KMS-11 (cell line): ENCODE results near the gene PAFAH1B1.

Experiments used
- H2AFZ ChIP-seq: fragments of 200-600 bp; sonication (generic); 2 replicates; pipeline ENCODE4 v1.6.1; 2016; ENCODE audit warnings: antibody characterized with exemption, mixed run types, low read depth
- H3K27ac ChIP-seq: fragments of 200-600 bp; sonication (generic); 2 replicates; pipeline ENCODE4 v1.6.1; 2016; ENCODE audit warnings: mild to moderate bottlenecking, mixed run types
- H3K27me3 ChIP-seq: fragments of 200-600 bp; sonication (generic); 2 replicates; pipeline ENCODE4 v1.6.1; 2017; ENCODE audit warnings: mild to moderate bottlenecking, low read depth, mixed run types, moderate library complexity; ENCODE audit not compliant: insufficient read depth
- H3K36me3 ChIP-seq: fragments of 200-600 bp; sonication (generic); 2 replicates; pipeline ENCODE4 v1.6.1; 2017; ENCODE audit warnings: mild to moderate bottlenecking, mixed run types; ENCODE audit not compliant: insufficient read depth
- H3K4me1 ChIP-seq: fragments of 200-600 bp; sonication (generic); 2 replicates; pipeline ENCODE4 v1.6.1; 2016; ENCODE audit warnings: mild to moderate bottlenecking, low read depth, mixed run types; ENCODE audit not compliant: poor library complexity, severe bottlenecking
- H3K4me2 ChIP-seq: fragments of 200-600 bp; sonication (generic); 2 replicates; pipeline ENCODE4 v1.7.0; 2016; ENCODE audit warnings: mild to moderate bottlenecking, mixed run types
- H3K4me3 ChIP-seq: fragments of 200-600 bp; sonication (generic); IDR thresholded peaks from 2 replicates; pipeline ENCODE4 v1.6.1; 2017; ENCODE audit warnings: low read depth, low read length, mixed read lengths; ENCODE audit not compliant: insufficient read depth
- H3K79me2 ChIP-seq: fragments of 200-600 bp; sonication (generic); 2 replicates; pipeline ENCODE4 v1.6.1; 2016; ENCODE audit warnings: low read depth, mixed run types; ENCODE audit not compliant: insufficient read depth
- H3K9ac ChIP-seq: fragments of 200-600 bp; sonication (generic); 2 replicates; pipeline ENCODE4 v1.6.1; 2016; ENCODE audit warnings: mild to moderate bottlenecking, mixed run types
- H4K20me1 ChIP-seq: fragments of 200-600 bp; sonication (generic); 2 replicates; pipeline ENCODE4 v1.6.1; 2016; ENCODE audit warnings: mild to moderate bottlenecking, mixed run types; ENCODE audit not compliant: insufficient read depth
- TF ChIP-seq, protein P1 (sequence below): fragments of 200-600 bp; sonication (generic); conservative IDR thresholded peaks from 2 replicates; pipeline ENCODE4 v1.6.1; 2017; ENCODE audit warnings: low read depth, mild to moderate bottlenecking, antibody characterized with exemption, low read length, moderate library complexity, mixed read lengths

PAFAH1B1 gene

DNA sequence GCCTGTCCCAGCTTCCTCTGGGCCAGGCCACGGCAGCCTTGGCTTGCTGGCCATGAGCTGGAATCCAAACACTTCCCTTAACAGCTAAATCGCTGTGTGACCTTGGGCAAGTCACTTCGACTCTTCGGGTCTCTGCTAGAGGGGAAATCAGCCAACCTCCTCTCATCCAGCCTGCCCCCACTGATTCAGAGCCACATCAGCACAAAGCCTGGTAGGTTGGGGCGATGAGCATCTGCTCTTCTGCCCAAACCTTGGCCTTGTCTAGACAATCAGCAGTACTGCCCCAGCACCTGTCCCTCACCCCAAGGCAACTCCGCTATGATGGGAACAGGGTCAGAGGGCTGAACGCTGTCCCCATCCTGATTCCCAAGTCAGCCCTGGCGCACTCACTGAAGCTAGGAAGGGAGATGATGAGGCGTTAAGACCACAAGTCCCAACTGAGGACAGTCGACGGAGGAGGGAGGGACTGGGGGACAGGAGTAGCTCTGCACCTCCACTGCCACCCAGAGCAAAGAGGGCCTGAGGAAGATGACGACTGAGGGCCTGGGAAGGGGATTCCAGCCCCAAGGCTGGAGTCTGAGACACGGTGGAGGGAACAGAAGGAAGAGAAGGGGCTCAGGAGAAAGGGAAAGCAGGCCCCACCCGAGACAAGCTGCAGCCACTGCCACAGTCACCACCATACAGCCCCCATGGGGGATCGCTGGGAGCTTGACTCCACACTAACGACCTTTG lies 116.8 kb downstream of the PAFAH1B1 start:
- TF ChIP-seq, protein P1, sequence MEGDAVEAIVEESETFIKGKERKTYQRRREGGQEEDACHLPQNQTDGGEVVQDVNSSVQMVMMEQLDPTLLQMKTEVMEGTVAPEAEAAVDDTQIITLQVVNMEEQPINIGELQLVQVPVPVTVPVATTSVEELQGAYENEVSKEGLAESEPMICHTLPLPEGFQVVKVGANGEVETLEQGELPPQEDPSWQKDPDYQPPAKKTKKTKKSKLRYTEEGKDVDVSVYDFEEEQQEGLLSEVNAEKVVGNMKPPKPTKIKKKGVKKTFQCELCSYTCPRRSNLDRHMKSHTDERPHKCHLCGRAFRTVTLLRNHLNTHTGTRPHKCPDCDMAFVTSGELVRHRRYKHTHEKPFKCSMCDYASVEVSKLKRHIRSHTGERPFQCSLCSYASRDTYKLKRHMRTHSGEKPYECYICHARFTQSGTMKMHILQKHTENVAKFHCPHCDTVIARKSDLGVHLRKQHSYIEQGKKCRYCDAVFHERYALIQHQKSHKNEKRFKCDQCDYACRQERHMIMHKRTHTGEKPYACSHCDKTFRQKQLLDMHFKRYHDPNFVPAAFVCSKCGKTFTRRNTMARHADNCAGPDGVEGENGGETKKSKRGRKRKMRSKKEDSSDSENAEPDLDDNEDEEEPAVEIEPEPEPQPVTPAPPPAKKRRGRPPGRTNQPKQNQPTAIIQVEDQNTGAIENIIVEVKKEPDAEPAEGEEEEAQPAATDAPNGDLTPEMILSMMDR = no peak
- Histone ChIP-seq H3K4me1 (peaks cover 11% of the 10 kb centered on the region), H3K4me3 (no peak overlapping the region), H3K36me3 (no peaks in the 10 kb centered on the region), H3K9ac (peak overlapping the region; percentile 79), H3K79me2 (peaks cover 60% of the 10 kb centered on the region), H2AFZ (no peak overlapping the region), H3K4me2 (peak overlapping the region; percentile 55), H4K20me1 (peaks cover 10% of the 10 kb centered on the region; the same call in 1 of the 2 replicates), H3K27ac (peak overlapping the region; percentile 58; the same call in 1 of the 2 replicates), H3K27me3 (no peaks in the 10 kb centered on the region)

DNA sequence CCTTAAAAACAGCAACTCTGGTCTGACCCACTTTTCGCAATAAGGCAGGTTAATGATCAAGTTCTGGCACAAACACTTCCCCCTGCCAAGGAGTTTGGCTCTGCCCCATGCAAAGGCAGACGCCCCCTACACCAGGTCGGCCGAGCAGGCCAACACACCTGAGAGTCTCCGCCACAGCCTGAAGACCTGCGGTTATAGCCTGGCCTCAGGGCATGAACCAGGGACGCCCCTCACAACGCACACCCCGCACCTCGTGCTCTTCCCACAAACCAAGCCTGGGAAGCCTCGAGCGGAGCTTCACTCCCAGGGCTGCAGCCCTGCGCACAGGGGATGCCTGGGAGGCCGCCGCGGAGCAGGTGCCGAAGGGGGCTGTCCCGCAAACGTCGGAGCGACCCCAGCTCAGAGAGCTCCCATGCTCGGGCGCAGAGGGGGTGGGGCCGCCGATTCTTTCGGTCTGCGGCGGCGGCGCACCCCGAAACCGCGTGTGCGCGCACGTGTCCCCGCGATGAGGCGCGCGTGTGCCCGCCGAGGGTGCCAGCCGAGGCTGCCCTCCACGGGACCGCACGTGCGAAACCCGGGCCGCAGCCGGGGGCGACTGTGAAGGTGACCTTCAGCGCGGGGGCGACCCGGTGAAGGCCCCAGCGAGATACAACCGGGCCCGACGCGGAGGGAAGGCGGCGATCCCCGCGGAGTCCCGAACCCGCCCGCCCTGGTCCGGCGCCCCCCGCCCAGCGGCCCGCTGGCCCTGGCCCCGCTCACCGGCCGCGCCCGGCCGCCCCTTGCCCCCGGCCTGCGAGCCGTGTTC lies 117.6 kb downstream of the PAFAH1B1 start:
- TF ChIP-seq, protein P1 = no peak
- no peak overlapping the region for H2AFZ ChIP-seq
- H3K27me3 ChIP-seq = no peaks in the 10 kb centered on the region
- H3K4me2 ChIP-seq = peak overlapping the region; percentile 55
- H4K20me1 ChIP-seq = peaks cover 6% of the 10 kb centered on the region; the same call in 1 of the 2 replicates
- H3K36me3 ChIP-seq = no peaks in the 10 kb centered on the region
- H3K9ac ChIP-seq = peak overlapping the region; percentile 79
- peaks cover 55% of the 10 kb centered on the region for H3K79me2 ChIP-seq
- no peak overlapping the region for H3K4me3 ChIP-seq
- peak overlapping the region; percentile 58 for H3K27ac ChIP-seq
- peaks cover 11% of the 10 kb centered on the region for H3K4me1 ChIP-seq

DNA sequence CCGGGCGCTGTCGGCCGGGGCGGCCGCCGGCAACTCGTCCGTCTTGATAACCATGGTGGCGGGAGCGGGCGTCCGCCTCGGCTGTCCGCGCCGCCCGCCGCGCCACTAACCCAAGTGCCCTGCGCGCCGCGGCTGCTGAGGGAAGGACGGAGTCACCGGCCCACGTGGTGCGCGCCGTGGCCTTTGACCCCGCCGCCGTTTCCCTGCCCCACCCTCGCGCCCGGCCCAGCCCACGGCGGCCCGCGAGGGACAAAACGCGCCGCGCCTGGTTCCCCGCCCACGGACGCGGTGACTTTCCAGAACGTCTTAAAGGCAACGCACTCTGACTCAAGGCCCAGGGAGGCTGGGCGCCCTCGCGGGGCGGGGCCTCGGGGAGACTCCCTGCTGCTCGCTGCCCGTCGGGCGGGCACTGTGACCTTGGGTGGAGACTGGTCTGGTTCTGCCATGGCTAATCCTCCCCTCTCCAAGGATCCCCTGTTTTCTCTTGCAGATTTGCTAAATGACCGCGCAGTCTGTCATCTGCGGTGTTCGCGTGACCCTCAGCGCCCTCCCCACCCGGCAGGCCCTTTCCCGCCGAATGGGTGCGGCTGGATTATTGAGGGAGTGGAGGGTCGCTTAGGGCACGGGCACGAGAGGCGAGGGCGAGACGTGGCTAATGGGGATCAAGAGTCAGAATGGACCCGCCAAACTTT lies 118.3 kb downstream of the PAFAH1B1 start, which contains the start of gene CLUH:
TSS of gene CLUH (minus strand) at position 157 of the 692 bp plus-strand sequence. CDS start at position 54, 103 bp downstream.
- Histone ChIP-seq H3K36me3 (no peaks in the 10 kb centered on the region), H3K9ac (peak within 1 kb of the TSS; percentile 79), H3K4me3 (no peak within 1 kb of the TSS), H3K27me3 (no peaks in the 10 kb centered on the region), H3K79me2 (peaks cover 47% of the 10 kb centered on the region), H4K20me1 (peaks cover 6% of the 10 kb centered on the region; the same call in 1 of the 2 replicates), H2AFZ (peak within 1 kb of the TSS; percentile 75), H3K4me1 (peaks cover 11% of the 10 kb centered on the region), H3K27ac (peak within 1 kb of the TSS; percentile 58), H3K4me2 (peak within 1 kb of the TSS; percentile 55)
- TF ChIP-seq, protein P1 = no peak

DNA sequence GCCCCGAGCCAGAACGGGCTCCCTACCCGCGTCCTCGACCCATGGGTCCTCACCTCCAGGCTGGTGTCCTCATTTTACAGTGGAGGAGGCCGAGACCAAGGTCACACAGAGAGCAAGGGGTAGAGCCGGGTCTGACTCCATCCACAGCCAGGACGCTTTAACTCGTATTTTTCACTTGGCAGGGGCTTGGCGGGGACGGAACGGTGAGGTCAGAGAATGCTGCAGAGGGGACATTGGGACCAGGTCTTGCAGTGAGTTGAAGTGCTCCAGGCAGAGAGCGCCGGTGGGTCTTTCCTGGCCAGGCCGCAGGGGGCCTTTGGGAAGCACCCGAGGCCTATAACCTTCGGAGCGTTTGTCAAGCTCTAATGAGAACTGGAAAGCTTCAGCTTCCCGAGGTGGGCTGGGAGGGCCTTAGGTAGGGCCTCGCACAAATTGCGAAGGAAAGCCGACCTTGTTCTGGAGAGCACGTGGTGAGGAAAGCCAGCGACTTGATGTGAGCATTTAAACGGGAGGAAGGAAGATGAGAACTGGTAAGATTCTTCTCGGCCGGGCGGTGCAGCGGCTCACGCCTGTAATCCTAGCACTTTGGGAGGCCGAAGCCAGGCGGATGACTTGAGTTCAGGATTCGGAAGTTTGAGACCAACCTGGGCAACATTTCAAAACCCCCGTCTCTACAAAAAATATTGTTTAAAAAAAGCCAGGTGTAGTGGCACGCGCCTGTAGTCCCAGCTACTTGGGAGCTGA lies 119.0 kb downstream of the PAFAH1B1 start:
- Histone ChIP-seq H3K36me3 (no peaks in the 10 kb centered on the region), H3K79me2 (peaks cover 40% of the 10 kb centered on the region), H4K20me1 (peaks cover 6% of the 10 kb centered on the region; the same call in 1 of the 2 replicates), H3K4me1 (peaks cover 11% of the 10 kb centered on the region), H2AFZ (peak overlapping the region; percentile 75), H3K9ac (peak overlapping the region; percentile 79; the same call in 1 of the 2 replicates), H3K4me3 (no peak overlapping the region), H3K4me2 (peak overlapping the region; percentile 54), H3K27ac (no peak overlapping the region), H3K27me3 (no peaks in the 10 kb centered on the region)
- TF ChIP-seq, protein P1 = no peak
